Midbrain (tissue), 1 donor: ENCODE measurements around the gene BRMS1.
A peak's percentile ranks its signal among the peaks of the same experiment; 100 is the strongest.

Experiments used
- DNase-seq: peaks from one replicate; lab custom pipeline; 2025; lab: John Stamatoyannopoulos, UW

BRMS1 gene

GRCh38 chr11:66309475-66309874 is 35.4 kb downstream of the BRMS1 start:
- DNase-seq = no peak

- no peak for DNase-seq
These were observed 42.2 kb downstream of the BRMS1 start for GRCh38 chr11:66302656-66303055.

GRCh38 chr11:66299186-66299585 is 45.7 kb downstream of the BRMS1 start:
- DNase-seq = no peak

GRCh38 chr11:66297610-66298009 is 47.3 kb downstream of the BRMS1 start:
- DNase-seq = no peak

GRCh38 chr11:66294626-66295620 is 50.0 kb downstream of the BRMS1 start:
- no peak for DNase-seq

- no peak for DNase-seq
These were observed 50.9 kb downstream of the BRMS1 start for GRCh38 chr11:66293777-66294625.

- DNase-seq = no peak
These were observed 51.6 kb downstream of the BRMS1 start for GRCh38 chr11:66293352-66293751.

- no peak for DNase-seq
These were observed 52.2 kb downstream of the BRMS1 start for GRCh38 chr11:66292543-66293332.

- DNase-seq = no peak
These were observed 53.0 kb downstream of the BRMS1 start, which contains the start of gene TMEM151A for GRCh38 chr11:66291706-66292542. TMEM151A (plus strand) TSS chr11:66291894; CDS start chr11:66292014, 120 bp downstream.

- peak; percentile 31 for DNase-seq
These were observed 53.6 kb downstream of the BRMS1 start for GRCh38 chr11:66291303-66291705.

GRCh38 chr11:66290330-66290621 is 54.6 kb downstream of the BRMS1 start:
- no peak for DNase-seq

- DNase-seq = peak; percentile 72
These were observed 55.2 kb downstream of the BRMS1 start for GRCh38 chr11:66289548-66290329.

- peak; percentile 99 for DNase-seq
These were observed 56.0 kb downstream of the BRMS1 start, which contains the start of gene YIF1A for GRCh38 chr11:66288671-66289547. YIF1A (minus strand) TSS chr11:66289143; CDS start chr11:66288985, 158 bp downstream.

- no peak for DNase-seq
These were observed 56.8 kb downstream of the BRMS1 start for GRCh38 chr11:66287889-66288670.
